Activated T-cell treated with anti-CD3 and anti-CD28 coated beads for 4 hours (primary cell): Measurements from ENCODE around the gene CAMKMT.
"Not testable (repeated sequence)": the region's sequence is repeated elsewhere in the genome, so short reads cannot be mapped to it uniquely, and the experiment has no call there.

Experiments
- DNase-seq: peaks from one replicate; pipeline ENCODE4 v3.0.0-alpha.2; 2020

CAMKMT gene

DNA sequence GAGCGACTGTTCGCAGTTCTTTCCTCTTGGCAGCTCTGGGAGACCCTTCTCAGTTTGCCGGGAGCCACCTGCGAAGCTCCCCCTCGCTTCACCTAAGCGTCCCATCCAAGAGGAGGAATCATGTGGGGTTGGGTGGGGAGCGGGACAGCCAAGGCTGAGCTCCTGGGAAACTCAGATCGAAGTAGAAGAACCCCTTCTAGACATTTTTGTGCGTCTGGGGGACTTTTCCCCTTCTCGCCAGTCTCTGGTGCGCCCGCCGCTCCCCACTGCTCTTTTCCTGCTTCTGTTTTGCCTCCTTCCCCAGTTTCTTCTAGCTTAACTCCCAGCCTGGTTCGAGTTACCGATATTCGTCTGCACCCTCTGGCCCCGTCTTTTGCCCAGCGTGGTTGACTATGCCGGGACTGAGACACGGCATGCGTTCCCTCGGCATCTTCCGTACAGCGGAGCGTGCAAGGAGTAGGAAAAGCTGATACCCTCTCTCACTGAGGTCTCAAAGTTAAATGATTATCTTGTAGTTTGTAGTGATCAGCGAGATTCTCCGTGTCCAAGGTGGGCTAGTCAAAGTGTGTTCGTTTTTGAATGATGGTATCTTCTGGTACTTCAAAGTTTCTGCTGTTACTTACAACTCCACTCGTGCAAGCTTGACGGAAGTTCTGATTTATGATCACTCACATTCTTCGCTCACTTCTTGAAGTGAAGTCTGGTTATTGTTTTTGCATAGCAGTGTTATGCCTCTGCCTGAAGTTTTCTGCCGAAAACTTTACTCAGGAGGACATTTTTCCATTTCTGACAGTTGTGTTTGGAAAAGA is 664 bp downstream of the CAMKMT start:
- peak; percentile 17 for DNase-seq

DNA sequence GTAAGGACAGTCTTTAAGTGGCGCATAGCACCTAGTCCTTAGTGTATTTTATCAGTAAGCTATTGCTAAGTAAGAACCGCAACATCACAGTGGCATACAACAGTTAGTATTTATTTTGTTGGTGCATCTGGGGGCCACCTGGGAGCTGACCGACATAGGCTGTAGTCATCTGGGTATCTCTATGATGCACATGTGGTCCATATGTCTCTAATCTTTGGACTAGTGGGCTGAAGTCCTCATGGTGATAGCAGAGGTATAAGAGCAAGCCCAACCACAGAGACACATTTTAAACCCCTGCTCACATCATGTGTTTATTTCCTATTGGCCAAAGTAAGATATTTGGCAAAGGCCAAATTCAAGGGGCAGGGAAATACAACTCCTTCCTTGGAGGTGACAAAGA is 2.9 kb downstream of the CAMKMT start:
- no peak for DNase-seq

DNA sequence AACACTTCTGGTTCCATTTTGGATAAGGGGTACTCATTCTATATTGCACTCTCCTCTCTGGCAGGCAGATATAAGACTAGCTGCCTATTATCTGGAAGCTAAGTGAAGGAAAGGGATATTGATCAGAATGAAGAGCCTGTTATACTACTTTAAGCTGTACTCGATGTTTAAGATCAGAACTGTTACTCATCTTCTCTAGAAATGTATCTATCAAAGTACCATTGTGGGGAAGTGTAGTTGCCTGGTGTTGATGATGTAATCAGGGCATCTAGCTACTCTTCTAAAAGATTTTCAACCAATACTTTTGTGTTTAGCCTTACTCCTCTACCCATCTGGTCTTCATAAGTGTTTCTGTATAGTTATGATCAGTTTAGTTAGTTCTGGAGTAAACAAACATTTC is 5.8 kb downstream of the CAMKMT start:
- no peak for DNase-seq

DNA sequence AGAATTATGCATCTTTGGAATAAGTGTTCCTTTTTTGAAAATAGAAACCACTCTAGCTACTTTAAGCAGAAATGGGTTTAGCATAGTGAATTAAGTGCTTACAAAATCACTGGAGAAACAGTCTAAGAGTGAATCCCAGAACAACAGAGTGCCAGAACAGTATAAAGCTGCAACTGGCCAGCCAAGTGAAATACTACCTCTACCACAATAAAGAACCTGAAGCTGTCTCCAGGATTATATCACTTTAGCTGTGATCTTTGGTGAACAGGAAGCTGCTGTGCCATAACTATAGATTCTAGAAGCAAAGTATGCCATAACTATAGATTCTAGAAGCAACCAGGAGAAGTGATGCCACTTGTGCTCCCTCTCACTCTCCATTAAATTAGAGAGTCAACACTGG is 7.6 kb downstream of the CAMKMT start:
- no peak for DNase-seq

DNA sequence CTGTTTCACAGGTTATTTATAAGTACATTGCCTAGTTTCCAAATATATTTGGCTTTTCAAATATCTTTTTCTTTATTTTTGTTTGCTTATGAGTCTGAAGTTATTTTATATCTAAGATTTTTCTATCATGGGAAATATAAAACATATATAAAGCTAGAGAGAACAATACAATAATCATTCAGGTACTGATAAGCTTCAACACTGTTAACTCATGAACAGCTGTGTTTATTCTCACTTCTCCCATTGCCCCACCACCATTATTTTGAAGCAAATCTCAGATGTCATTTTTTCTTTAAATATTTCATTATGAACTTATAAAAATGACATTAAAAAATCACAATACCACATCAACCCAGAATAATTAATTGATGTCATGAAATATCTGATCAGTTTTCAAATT is 9.7 kb downstream of the CAMKMT start:
- no peak for DNase-seq

DNA sequence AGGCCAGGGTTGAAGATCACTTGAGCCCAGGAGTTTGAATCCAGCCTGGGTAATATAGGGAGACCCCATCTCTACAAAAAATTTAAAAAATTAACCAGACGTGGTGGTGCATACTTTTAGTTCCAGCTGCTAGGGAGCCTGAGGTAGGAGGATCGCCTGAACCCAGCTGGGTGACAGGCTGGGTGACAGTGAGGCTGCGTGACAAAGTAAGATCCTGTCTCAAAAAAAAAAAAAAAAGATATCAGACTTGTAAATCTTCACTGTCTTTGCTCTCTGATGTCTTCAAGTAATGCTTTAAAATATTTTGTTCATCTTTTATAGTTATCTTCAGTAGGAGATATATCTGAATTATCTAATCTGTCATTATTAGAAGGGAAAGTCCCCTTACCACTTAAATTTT is 10.5 kb downstream of the CAMKMT start:
- DNase-seq = no peak

DNA sequence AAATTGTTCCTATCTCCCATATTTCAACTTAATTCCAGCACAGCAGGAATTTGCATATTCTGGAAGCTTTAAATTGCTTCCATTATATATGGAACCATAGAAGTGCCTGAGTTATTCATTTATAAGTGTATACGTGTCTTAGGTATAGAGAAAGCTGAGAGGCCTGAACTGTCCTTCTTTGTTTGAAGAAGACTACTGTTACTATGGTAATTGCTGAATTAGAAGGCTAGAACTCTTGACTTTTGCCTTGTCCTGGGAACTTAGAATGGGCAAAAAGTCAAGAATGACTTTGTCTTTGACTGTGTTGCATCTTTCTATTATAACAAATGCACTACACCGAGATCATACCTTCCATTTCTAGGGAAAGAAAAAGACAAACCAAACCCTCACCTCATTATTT is 15.7 kb downstream of the CAMKMT start:
- no peak for DNase-seq

DNA sequence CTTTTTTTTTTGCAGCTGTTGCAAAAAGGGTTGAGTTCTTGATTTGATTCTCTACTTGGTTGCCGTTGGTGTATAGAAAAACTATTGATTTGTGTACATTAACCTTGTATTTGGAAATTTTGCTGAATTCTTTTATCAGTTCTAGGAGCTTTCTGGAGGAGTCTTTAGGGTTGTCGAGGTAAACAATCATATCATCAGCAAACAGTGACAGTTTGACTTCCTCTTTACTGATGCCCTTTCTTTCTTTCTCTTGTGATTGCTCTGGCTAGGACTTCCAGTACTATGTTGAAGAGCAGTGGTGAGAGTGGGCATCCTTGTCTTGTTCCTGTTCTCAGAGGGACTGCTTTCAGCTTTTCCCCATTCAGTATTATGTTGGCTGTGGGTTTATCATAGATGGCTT is 23.5 kb downstream of the CAMKMT start:
- DNase-seq = not testable (repeated sequence)

DNA sequence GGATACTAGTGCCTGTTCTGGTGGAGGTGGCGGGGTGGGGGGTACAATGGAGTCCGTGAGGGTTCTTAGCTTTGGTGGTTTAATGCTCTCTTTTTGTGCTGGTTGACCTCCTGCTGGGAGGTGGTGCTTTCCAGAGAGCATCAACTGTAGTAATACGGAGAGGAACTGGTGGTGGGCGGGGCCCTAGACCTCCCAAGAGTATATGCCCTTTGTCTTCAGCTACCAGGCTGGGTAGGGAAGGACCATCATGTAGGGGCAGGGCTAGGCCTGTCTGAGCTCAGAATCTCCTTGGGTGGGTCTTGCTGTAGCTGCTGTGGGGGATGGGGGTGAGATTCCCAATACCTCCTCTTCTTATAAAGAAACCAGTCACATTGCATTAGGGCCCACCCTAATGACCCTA is 27.1 kb downstream of the CAMKMT start:
- DNase-seq = no peak

DNA sequence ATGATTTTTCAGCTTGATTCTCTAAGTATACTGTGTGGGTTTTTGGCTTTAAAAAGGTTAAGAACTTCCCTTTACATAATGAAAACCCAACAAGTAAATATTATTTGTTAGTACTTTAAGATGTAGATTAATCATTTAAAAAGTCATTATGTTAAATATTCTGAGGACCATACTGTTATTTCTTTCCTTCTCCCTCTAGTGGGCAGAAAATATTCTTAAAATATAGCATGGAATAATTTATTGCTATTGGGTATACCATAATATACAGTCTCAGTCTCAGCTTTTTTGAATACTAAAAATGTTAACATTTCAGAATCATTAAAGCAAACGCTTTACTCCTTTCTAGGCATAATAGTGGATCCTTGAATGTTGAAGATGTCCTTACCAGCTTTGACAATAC is 28.1 kb downstream of the CAMKMT start:
- no peak for DNase-seq

DNA sequence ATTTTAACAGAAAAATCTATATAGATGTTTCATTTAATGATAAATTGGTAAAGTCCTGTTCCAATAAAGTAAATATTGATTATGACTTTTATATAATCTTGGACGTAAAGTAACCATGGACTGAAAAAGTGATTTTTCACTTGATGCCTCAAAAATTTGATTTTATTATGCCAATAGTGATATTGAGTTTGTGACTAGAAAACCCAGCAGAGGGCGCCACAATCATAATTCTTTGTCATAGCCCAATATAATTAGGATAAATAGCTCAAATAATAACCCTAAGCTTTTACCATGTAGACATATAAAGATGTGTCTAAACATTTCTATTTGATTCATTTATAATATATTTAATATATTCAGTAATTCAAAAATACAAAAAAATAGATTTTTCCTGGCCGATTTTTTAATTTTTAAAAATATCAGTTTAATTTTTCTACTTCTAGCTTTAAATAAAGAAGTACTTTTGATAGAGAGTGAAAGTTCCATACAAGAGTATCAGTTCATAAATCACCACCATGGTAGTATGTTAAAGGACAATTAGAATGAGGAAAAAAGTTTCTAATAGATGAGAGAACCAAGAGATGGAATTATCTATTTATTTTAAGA is 30.7 kb downstream of the CAMKMT start:
- peak; percentile 54 for DNase-seq

DNA sequence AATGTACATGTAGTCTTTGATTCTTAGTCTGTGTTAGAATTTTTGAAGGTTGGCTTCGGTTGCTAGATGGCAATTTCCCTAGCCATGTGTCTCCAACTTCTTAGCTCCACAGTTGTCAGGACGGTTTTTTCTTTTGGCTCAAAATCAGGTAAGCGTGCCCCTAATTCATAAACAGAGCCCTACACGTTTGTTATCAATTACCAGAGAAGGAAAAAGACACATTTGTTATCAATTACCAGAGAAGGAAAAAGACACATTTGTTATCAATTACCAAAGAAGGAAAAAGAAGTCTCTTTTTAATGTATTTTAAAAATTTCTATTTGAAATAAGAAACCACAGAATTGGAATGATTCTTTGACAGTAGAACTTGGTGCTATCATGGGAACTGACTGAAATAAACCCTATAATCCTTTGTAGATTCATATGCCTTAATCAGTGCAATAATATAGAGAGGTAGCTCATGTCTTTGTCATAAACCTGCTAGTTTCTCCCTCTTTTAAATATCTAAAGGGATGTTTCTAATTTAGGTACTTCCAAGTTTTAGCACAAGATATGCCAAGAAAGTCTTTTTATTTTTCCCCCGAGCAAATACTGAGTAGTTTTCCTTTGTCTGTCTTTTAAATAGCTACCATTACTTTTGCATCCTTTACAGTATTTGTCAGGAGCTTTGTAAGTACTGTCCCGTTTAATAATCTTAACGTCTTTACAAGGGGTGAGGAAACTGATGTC is 35.9 kb downstream of the CAMKMT start:
- DNase-seq = no peak

DNA sequence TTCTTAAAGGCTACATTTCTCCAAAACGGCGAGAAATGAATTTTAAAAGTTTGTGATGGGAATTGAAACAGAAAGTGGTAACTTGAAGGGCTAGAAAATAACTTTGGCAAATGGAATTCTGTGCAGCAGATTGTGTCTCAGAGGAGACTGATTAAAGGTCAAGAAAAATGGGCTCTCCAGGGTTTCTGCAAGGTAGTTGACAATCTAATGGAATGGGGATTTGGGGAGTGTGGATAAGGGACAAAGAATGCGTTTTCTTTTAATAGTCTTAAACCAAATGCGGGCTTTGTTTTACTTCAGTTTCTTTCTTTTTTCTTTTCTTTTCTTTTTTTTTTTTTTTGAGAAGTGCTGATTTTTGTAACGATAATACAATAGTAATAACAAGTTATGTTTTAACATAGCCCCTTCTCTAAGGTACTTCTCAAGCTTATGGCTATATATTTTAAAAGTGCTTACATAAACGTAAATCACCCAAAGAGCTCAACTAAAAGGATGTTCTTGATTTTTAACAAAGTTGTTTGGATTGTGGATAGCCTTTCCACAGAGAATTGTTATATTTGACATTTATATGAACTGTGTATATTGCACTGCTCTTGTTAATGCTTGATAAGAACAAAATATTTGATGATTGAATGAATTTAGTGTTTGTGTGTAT is 36.6 kb downstream of the CAMKMT start:
- DNase-seq = no peak

DNA sequence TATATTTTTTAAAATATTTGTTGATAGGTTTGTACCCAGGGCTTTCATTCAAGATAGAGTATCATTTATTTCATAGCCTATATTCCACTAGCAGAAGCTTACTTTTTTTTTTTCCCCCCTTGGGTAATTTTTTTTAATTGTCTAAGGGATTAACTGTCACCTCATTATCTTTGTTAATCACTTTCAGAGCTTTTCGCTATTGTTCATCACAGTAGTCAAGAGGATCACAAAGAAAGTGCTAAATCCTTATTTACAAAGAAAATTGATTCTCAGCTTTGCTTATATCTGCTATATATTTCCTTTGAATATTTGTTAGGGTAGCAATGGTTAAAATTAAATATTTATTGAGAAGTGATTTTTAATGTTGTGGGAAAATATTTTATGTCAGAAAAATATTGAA is 59.0 kb downstream of the CAMKMT start:
- no peak for DNase-seq

DNA sequence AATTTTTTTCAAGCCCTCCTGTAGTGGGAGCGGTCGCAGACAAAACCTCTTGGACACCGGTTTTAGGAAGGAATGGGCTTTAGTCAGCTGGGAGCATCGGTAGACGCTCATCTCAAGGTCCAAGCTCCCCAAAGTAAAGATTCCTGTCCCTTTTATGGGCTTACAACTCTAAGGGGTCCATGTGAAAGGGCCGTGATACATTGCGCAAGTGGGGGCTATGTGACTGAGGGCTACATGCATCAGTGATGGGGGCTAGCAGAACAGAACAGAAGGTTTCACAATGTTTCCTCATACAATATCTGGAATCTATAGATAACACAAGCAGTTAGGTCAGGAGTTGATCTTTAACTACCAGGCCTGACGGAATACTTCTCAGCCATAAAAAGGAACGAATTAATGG is 62.5 kb downstream of the CAMKMT start:
- DNase-seq = no peak

DNA sequence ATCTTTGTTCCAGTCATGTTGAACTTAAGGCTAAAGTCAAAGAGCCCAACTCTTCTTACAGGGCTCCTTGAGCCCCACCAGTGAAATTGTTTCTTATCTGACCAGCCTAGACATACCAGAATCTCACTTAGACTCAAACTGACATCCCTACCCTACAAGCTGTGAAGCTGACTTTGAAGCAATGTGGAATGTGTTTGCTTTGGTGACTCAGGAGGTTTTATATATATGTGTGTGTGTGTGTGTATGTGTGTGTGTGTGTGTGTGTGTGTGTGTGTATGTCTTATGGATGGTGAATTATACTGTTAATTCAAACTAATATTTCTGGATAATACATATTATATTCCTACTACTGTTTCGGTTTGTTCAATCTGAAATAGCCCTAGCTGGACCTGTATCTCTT is 67.3 kb downstream of the CAMKMT start:
- DNase-seq = no peak

DNA sequence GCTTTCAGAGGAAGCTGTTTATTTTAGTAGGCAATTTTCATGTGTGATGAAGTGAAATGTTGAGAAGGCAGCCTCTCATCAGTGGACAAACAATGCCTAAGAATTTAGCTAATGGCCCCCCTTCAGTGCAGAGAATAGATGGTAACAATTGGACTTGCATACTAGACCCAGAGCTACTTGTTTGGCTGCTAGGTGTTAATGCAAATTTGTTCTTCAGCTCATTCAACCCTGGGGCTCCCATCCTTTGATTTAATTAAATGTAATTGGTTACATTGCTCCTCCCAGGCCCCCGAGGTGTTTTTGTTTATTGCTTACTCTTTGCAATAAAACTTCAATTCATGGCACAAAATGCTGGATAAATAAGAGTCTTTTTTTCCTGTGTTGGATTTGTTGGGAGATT is 68.6 kb downstream of the CAMKMT start:
- DNase-seq = no peak

DNA sequence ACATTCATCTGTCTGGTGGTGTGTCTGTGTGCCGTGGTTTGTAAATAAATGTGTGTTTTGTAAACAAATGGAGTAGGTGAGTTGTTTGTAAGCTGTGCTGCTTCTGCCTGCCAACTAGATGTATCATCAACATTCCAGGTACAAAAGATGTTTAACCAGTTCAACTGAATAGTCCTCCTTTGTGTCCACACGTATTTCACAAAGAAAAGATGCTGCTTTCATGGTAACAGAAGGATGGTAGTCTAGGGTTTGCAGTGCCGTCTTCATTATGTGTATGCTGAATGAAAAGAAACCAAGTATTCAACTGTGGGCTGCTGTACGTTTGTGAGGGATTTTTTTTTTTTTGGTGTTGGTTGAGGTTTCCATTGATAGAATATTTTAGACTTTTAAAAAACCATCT is 72.1 kb downstream of the CAMKMT start:
- DNase-seq = no peak

DNA sequence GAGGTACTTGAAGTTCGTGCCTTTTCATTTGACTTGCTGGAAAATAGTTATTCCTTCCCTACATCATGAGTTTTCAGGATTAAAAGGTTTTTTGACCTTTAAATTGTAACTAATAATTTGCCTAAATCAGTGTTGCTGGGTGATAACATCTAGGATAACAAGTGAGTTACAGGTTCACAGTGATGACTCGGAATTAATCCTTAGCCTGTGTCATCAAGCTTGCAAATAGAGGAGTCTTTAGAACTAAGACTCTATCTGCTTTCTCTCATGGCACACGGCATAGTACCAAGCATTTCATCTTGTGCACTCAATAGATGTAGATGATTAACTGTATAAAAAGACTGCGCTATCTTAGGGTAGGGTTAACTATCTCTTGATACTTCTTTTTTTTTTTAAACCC is 79.5 kb downstream of the CAMKMT start:
- DNase-seq = no peak

DNA sequence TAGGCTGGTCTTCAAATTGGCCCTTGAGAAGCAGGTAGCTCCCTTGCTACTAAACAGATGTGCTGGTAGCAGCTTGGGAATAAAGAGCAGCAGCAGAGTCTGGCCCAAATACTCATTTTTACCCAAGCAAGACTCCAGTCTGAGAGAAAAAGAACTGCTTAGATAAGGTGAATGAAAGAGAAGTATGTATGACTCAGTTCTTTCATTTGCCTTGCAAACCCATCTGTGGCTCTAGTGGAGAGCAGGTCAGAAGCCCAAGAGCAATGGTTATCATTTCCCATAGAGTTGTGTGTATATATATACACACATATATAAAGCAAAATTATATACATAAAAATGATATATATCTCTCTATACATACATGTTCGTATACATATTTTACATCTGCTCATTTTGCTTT is 80.3 kb downstream of the CAMKMT start:
- DNase-seq = no peak

DNA sequence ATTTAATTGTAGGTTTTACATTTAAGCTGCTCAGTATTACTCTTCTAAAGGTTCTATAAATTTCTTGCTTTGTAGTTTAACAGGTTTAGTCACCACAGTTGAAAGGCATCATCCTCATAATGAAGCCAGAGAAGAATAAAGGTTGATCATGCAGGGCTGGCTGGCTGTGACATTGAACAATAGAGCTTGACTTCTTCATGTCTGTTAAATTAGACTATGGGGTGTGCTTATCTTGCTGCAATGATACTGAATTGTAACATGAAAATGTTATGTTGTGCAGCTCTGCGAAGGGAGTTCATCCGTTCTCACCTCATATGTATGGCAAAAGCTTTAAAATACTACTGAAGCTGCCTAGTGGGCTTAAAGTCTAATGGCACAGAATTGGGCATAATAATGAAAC is 81.8 kb downstream of the CAMKMT start:
- DNase-seq = no peak

DNA sequence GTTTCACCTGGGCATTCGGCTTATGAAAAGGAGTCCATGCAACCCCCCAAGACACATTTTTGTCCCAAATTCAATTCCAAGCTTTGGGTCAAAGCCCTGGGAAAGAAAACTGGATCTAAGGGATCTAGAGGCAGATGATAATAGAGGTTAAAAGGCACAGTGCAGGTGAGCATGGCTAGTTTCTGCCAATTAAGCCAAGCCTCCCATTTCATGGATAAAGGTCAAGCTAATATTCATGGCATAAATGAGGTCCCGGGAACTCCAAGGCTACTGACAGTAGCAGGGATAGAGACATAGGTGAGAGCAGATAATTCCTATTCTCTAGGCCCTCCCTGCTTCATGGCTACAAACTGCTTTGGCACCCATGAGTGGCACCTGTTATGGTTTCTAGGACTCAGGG is 83.1 kb downstream of the CAMKMT start:
- DNase-seq = no peak

DNA sequence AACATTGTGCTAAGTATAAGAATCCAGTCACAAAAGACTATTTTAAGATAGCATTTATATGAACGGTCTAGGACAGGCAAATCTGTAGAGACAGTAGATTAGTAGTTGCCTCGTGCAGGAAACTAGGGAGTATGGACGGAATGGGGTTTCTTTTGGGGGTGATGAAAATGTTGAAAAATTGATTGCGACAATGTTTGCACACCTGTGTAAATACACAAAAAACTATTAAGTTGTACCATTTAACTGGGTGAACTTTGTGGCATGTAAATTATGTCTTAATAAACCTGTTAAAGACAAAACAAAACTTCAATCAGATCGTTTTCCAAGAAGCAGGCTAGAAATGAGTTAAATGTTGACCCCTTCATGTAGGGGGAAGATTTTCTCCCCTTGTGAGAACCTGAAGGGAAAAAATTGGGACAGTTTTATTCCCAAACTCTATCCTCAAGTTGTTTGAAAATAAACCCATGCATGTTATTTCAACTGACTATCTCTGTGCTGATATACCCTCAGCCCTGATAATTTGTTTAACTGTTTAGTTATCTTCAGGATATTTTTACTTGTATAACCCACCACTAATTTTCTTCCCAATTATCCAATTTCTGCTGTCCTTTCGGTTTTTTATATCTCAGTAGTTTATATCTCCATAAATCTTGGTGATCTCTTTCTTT is 87.2 kb downstream of the CAMKMT start:
- DNase-seq = no peak
